Measurements from ENCODE around the gene TGIF1.

GRCh38 chr18:3420919-3421279 is 29.1 kb upstream of the TGIF1 start:
- no peak for TF ChIP-seq LCOR (CRISPR knock-in tag; IDR thresholded peaks at IDR 0.05)
- TF ChIP-seq CTCF (IDR thresholded peaks at IDR 0.05 in 2 of 3, conservative IDR thresholded peaks at IDR 0.05 in 1 of 3; ENCODE audit: insufficient read depth in 2 of 3, low read depth in 1 of 3, low read length in 3 of 3), result no peak
- no peak for TF ChIP-seq NR3C1 (CRISPR knock-in tag; IDR thresholded peaks at IDR 0.05)
- no peak for TF ChIP-seq HOMEZ (CRISPR knock-in tag; IDR thresholded peaks at IDR 0.05)
- TF ChIP-seq EP400 (IDR thresholded peaks at IDR 0.05), result no peak
- no peak for TF ChIP-seq U2AF2 (optimal IDR thresholded peaks at IDR 0.05; ENCODE audit: low read depth, low read length)
- TF ChIP-seq POLR2A (conservative IDR thresholded peaks at IDR 0.05), result no peak
- TF ChIP-seq EP300 (IDR thresholded peaks at IDR 0.05; ENCODE audit: low read length), result no peak
- TF ChIP-seq ZBTB8A (IDR thresholded peaks at IDR 0.05; ENCODE audit: partially characterized antibody), result no peak
- TF ChIP-seq ATF2 (CRISPR knock-in tag; IDR thresholded peaks at IDR 0.05), result no peak
- no peak for TF ChIP-seq ZC3H4 (CRISPR knock-in tag; IDR thresholded peaks at IDR 0.05; ENCODE audit: borderline replicate concordance)
- TF ChIP-seq ATF6 (CRISPR knock-in tag; IDR thresholded peaks at IDR 0.05), result no peak
- no peak for TF ChIP-seq BRF1 (IDR thresholded peaks at IDR 0.05; ENCODE audit: borderline replicate concordance, extremely low read depth, insufficient read length)
- no peak for TF ChIP-seq ESRRB (CRISPR knock-in tag; IDR thresholded peaks at IDR 0.05; ENCODE audit: borderline replicate concordance)

Measured in K562 (cell line).